HepG2 (cell line): ENCODE measurements around the gene CFAP206. TPM values are rescaled to one million over a fixed set of nuclear protein-coding genes. Genes with fewer than 3 reads are reported as not detected.

Experiments used
- ADNP ChIP-seq: sonication (generic); formaldehyde crosslinking; IDR thresholded peaks from 2 replicates; pipeline ENCODE4 v1.4.0; 2020; ENCODE audit warnings: missing genetic modification reagents
- CENPT ChIP-seq: sonication (generic); formaldehyde crosslinking; IDR thresholded peaks from 2 replicates; pipeline ENCODE4 v1.8.0; 2022; ENCODE audit warnings: low read depth, mild to moderate bottlenecking, moderate library complexity, missing genetic modification reagents
- CERS6 ChIP-seq: sonication (generic); formaldehyde crosslinking; IDR thresholded peaks from 2 replicates; pipeline ENCODE4 v1.5.0; 2020; ENCODE audit warnings: missing genetic modification reagents
- ELF1 ChIP-seq: sonication (generic); formaldehyde crosslinking; IDR thresholded peaks from 2 replicates; pipeline ENCODE4 v1.4.0; 2020; ENCODE audit warnings: missing genetic modification reagents
- FOXP1 ChIP-seq, 2 experiments: fragments of 450-650 bp in 1 of 2; IDR thresholded peaks; 2 replicates each; pipeline ENCODE4 v1.6.1; 2017 to 2018; ENCODE audit warnings: antibody characterized with exemption in 1 of 2
- FOXP4 ChIP-seq: sonication (generic); formaldehyde crosslinking; IDR thresholded peaks from 2 replicates; pipeline ENCODE4 v1.4.0; 2020; ENCODE audit warnings: missing genetic modification reagents
- HNRNPK ChIP-seq: fragments of 200-400 bp; formaldehyde crosslinking; IDR thresholded peaks from 2 replicates; pipeline ENCODE4 v1.6.1; 2018; ENCODE audit warnings: low read length, low read depth, moderate library complexity, mild to moderate bottlenecking; ENCODE audit not compliant: poor library complexity, severe bottlenecking
- KLF11 ChIP-seq: IDR thresholded peaks from 2 replicates; pipeline ENCODE4 v1.6.1; 2016; ENCODE audit warnings: missing compliant biosample characterization
- MTA1 ChIP-seq: sonication (generic); formaldehyde crosslinking; IDR thresholded peaks from 2 replicates; pipeline ENCODE4 v1.4.0; 2020; ENCODE audit warnings: missing genetic modification reagents, mild to moderate bottlenecking, borderline replicate concordance
- NR2F2 ChIP-seq: IDR thresholded peaks from 2 replicates; pipeline ENCODE4 v1.6.1; 2012; ENCODE audit warnings: low read depth, inconsistent platforms, borderline replicate concordance
- PAF1 ChIP-seq: IDR thresholded peaks from 2 replicates; pipeline ENCODE4 v1.6.1; 2016; ENCODE audit warnings: missing genetic modification reagents, missing compliant biosample characterization
- PAWR ChIP-seq: sonication (generic); formaldehyde crosslinking; IDR thresholded peaks from 2 replicates; pipeline ENCODE4 v1.4.0; 2020; ENCODE audit warnings: missing genetic modification reagents, mild to moderate bottlenecking, borderline replicate concordance
- PHF5A ChIP-seq: IDR thresholded peaks from one replicate; pipeline ENCODE4 v1.6.1; 2018; ENCODE audit warnings: low read depth, missing genetic modification reagents; ENCODE audit not compliant: unreplicated experiment
- POLR2G ChIP-seq: fragments of 200-400 bp; formaldehyde crosslinking; IDR thresholded peaks from 2 replicates; pipeline ENCODE4 v1.6.1; 2018; ENCODE audit warnings: mild to moderate bottlenecking, low read depth, low read length, moderate library complexity
- SMAD1 ChIP-seq: sonication (generic); formaldehyde crosslinking; IDR thresholded peaks from 2 replicates; pipeline ENCODE4 v1.4.0; 2020; ENCODE audit warnings: missing genetic modification reagents, low read depth, mild to moderate bottlenecking, borderline replicate concordance
- TOE1 ChIP-seq: sonication (generic); formaldehyde crosslinking; IDR thresholded peaks from 2 replicates; pipeline ENCODE4 v1.4.0; 2020; ENCODE audit warnings: mild to moderate bottlenecking, missing genetic modification reagents
- U2AF1 ChIP-seq: fragments of 200-400 bp; formaldehyde crosslinking; optimal IDR thresholded peaks from 2 replicates; pipeline ENCODE3; 2017; ENCODE audit warnings: mild to moderate bottlenecking, low read depth, low read length
- YY1 ChIP-seq: IDR thresholded peaks from 2 replicates; pipeline ENCODE4 v1.6.1; 2011; ENCODE audit warnings: low read length, low read depth, moderate library complexity, mild to moderate bottlenecking; ENCODE audit not compliant: insufficient read depth, insufficient replicate concordance
- ZFP36L1 ChIP-seq: sonication (generic); formaldehyde crosslinking; IDR thresholded peaks from 2 replicates; pipeline ENCODE4 v1.8.0; 2022; ENCODE audit warnings: mild to moderate bottlenecking, missing genetic modification reagents, moderate library complexity
- ZNF282 ChIP-seq: fragments of 450-650 bp; IDR thresholded peaks from 2 replicates; pipeline ENCODE4 v1.6.1; 2018; ENCODE audit not compliant: partially characterized antibody
- ZNF496 ChIP-seq: sonication (generic); formaldehyde crosslinking; IDR thresholded peaks from 2 replicates; pipeline ENCODE4 v1.8.1; 2023; ENCODE audit warnings: mild to moderate bottlenecking, moderate library complexity, missing genetic modification reagents; ENCODE audit not compliant: insufficient replicate concordance
- ZNF563 ChIP-seq: sonication (generic); formaldehyde crosslinking; IDR thresholded peaks from 2 replicates; pipeline ENCODE4 v1.8.0; 2022; ENCODE audit warnings: mild to moderate bottlenecking, moderate library complexity, missing genetic modification reagents
- ZNF720 ChIP-seq: sonication (generic); formaldehyde crosslinking; IDR thresholded peaks from 2 replicates; pipeline ENCODE4 v1.4.0; 2020; ENCODE audit warnings: missing genetic modification reagents
- ZNF724P ChIP-seq: sonication (generic); formaldehyde crosslinking; IDR thresholded peaks from 2 replicates; pipeline ENCODE4 v1.8.0; 2022; ENCODE audit warnings: missing genetic modification reagents, borderline replicate concordance
- ZNF761 ChIP-seq: sonication (generic); formaldehyde crosslinking; conservative IDR thresholded peaks from 2 replicates; pipeline ENCODE4 v1.4.0; 2020; ENCODE audit warnings: mild to moderate bottlenecking, missing genetic modification reagents
- ZNF792 ChIP-seq: IDR thresholded peaks from 2 replicates; pipeline ENCODE4 v1.6.1; 2016
- ZNF839 ChIP-seq: sonication (generic); formaldehyde crosslinking; IDR thresholded peaks from 2 replicates; pipeline ENCODE4 v1.4.0; 2020; ENCODE audit warnings: missing genetic modification reagents, mild to moderate bottlenecking, borderline replicate concordance
- polyA plus RNA-seq, 8 experiments: library from polyadenylated mRNA; depleted of rRNA in 3 of 8; stranded (reverse) in 7 of 8; unstranded in 1 of 8; fragments of >200 nt; fragmentation: Illumina TruSeq in 4 of 8; extraction: Trizol in 4 of 8; gene quantifications; 2 replicates each; pipeline versions ENCODE4 v1.2.1 to v1.2.3, GENCODE V29; 2011 to 2016; ENCODE audit warnings: low read depth in 4 of 8, missing spikeins in 1 of 8, mixed read lengths in 1 of 8; ENCODE audit not compliant: insufficient read depth in 1 of 8
- total RNA-seq, 5 experiments: library from RNA; depleted of rRNA; stranded (reverse); fragments of >200 nt; fragmentation: Illumina TruSeq; extraction: Trizol; gene quantifications; 2 replicates each; pipeline ENCODE4 v1.2.3, GENCODE V29; 2016; ENCODE audit warnings: low read depth in 1 of 5

The CFAP206 gene
- total and polyA plus RNA-seq, 2 of the 13 experiments (the other 11 are each of a cell fraction or from before 2014, with no cell fraction given), result not detected

- no peak for TF ChIP-seq CERS6
- peak; percentile 21 for TF ChIP-seq ZFP36L1 (CRISPR knock-in tag)
- no peak; the same call in 1 of the 2 replicates for TF ChIP-seq ZNF839 (CRISPR knock-in tag)
- no peak for TF ChIP-seq FOXP1 (IDR thresholded peaks at IDR 0.05)
- TF ChIP-seq FOXP1 (CRISPR knock-in tag; IDR thresholded peaks at IDR 0.05), result peak; percentile 21; the same call in 1 of the 2 replicates
- TF ChIP-seq PAWR (CRISPR knock-in tag), result no peak
- peak; percentile 90 for TF ChIP-seq POLR2G
- no peak for TF ChIP-seq ADNP (CRISPR knock-in tag)
- TF ChIP-seq ZNF563 (CRISPR knock-in tag), result peak; percentile 84
- no peak; the same call in 1 of the 2 replicates for TF ChIP-seq ZNF761 (CRISPR knock-in tag)
- peak; percentile 75; the same call in 1 of the 2 replicates for TF ChIP-seq CENPT
- no peak for TF ChIP-seq PAF1 (CRISPR knock-in tag)
- TF ChIP-seq PHF5A (CRISPR knock-in tag), result peak; percentile 49
- no peak for TF ChIP-seq ZNF282
- TF ChIP-seq ZNF720 (CRISPR knock-in tag), result no peak
- TF ChIP-seq ZNF496, result no peak
- 0 out of 2 replicates have a peak, but pooled peaks have one; percentile 36 for TF ChIP-seq KLF11 (CRISPR knock-in tag)
- peak; percentile 49 for TF ChIP-seq HNRNPK
- TF ChIP-seq ZNF724P (CRISPR knock-in tag), result 0 out of 2 replicates have a peak, but pooled peaks have one; percentile 62
- TF ChIP-seq ZNF792 (CRISPR knock-in tag), result peak; percentile 44
- no peak for TF ChIP-seq FOXP4
- peak; percentile 93 for TF ChIP-seq ELF1 (CRISPR knock-in tag)
- TF ChIP-seq NR2F2, result no peak
- TF ChIP-seq MTA1 (CRISPR knock-in tag), result peak; percentile 63; the same call in 1 of the 2 replicates
- TF ChIP-seq YY1, result peak; percentile 86
- TF ChIP-seq TOE1 (CRISPR knock-in tag), result no peak
- peak; percentile 36 for TF ChIP-seq U2AF1
- no peak for TF ChIP-seq SMAD1
Observed at GRCh38 chr6:87472525-87473418, 65.0 kb downstream of the CFAP206 start, which contains the start of gene SLC35A1 (continued).
